Esophagus squamous epithelium (tissue), 5 donors: ENCODE data around the gene ABCB11. TPM values are rescaled to one million over a fixed set of nuclear protein-coding genes. Genes with fewer than 3 reads are reported as not detected.

ENCODE experiments used
- DNase-seq: peaks from one replicate; lab custom pipeline; 2025; lab: John Stamatoyannopoulos, UW
- H3K27ac ChIP-seq, 4 donors: fragments of 200-600 bp; sonication (generic); one replicate each; pipeline ENCODE4 v1.5.1; 2016 to 2019; ENCODE audit warnings: mild to moderate bottlenecking in 1 of 4
- H3K27me3 ChIP-seq, 4 donors: fragments of 200-600 bp; sonication (generic); 1 replicate in 3 of 4; 2 replicates in 1 of 4; pipeline versions ENCODE4 v1.5.1 to v1.6.0; 2017 to 2021; ENCODE audit warnings: antibody characterized with exemption in 1 of 4
- H3K36me3 ChIP-seq, 3 donors: fragments of 200-600 bp; sonication (generic); one replicate each; pipeline ENCODE4 v1.5.1; 2016 to 2019
- H3K4me1 ChIP-seq, 3 donors: fragments of 200-600 bp; sonication (generic); one replicate each; pipeline ENCODE4 v1.5.1; 2017 to 2019
- H3K4me3 ChIP-seq, 4 donors: fragments of 200-600 bp; sonication (generic); 1 replicate in 3 of 4; 2 replicates in 1 of 4; pipeline ENCODE4 v1.5.1; 2016 to 2019; ENCODE audit warnings: mild to moderate bottlenecking in 2 of 4, moderate library complexity in 1 of 4
- H3K9me3 ChIP-seq, 3 donors: fragments of 200-600 bp; sonication (generic); one replicate each; pipeline ENCODE4 v1.5.1; 2016 to 2019
- POLR2A ChIP-seq, 4 donors: fragments of 450-650 bp; IDR thresholded peaks; one replicate each; pipeline ENCODE4 v1.6.1; 2017; ENCODE audit warnings: antibody characterized with exemption in 4 of 4, mild to moderate bottlenecking in 4 of 4, moderate library complexity in 3 of 4
- WGBS, 2 donors: methylation state at CpG; one replicate each; pipeline ENCODE4 v1.1.5; 2018; 5-methylcytosine and 5-hydroxymethylcytosine counted together
- intact Hi-C: fragments of 100-400 bp; cut with DNase I; formaldehyde crosslinking; loops from one replicate; pipeline ENCODE4 v1.15.0; 2022
- total RNA-seq, 4 donors: library from RNA; depleted of rRNA; stranded (reverse); fragments of >200 nt; gene quantifications; one replicate each; pipeline ENCODE4 v1.1.0, GENCODE V29; 2016
- TF ChIP-seq, protein P1 (sequence below), 6 experiments: fragments of 450-650 bp in 4 of 6; fragments of 200-600 bp in 2 of 6; sonication (generic) in 2 of 6; IDR thresholded peaks; one replicate each; pipeline ENCODE4 v1.5.1; 2016 to 2019; ENCODE audit warnings: antibody characterized with exemption in 6 of 6, mild to moderate bottlenecking in 4 of 6, moderate library complexity in 4 of 6
- donor health status: DM: yes; HTN: yes; CAD: no.

The ABCB11 gene
- total RNA-seq, 4 donors from 2014 or later = 0.18 to 0.68 TPM; not detected in 2

GRCh38 chr2:169002161-169002738 is 28.9 kb downstream of the ABCB11 start:
- Histone ChIP-seq H3K27me3 (no peaks in the 10 kb centered on the region), H3K4me3 (no peak overlapping the region), H3K27ac (no peak overlapping the region), H3K9me3 (no peaks in the 10 kb centered on the region), H3K36me3 (no peaks in the 10 kb centered on the region), H3K4me1 (no peaks in the 10 kb centered on the region)
- TF ChIP-seq, protein P1, sequence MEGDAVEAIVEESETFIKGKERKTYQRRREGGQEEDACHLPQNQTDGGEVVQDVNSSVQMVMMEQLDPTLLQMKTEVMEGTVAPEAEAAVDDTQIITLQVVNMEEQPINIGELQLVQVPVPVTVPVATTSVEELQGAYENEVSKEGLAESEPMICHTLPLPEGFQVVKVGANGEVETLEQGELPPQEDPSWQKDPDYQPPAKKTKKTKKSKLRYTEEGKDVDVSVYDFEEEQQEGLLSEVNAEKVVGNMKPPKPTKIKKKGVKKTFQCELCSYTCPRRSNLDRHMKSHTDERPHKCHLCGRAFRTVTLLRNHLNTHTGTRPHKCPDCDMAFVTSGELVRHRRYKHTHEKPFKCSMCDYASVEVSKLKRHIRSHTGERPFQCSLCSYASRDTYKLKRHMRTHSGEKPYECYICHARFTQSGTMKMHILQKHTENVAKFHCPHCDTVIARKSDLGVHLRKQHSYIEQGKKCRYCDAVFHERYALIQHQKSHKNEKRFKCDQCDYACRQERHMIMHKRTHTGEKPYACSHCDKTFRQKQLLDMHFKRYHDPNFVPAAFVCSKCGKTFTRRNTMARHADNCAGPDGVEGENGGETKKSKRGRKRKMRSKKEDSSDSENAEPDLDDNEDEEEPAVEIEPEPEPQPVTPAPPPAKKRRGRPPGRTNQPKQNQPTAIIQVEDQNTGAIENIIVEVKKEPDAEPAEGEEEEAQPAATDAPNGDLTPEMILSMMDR (IDR thresholded peaks at IDR 0.05) = no peak
- no peak for TF ChIP-seq POLR2A (IDR thresholded peaks at IDR 0.05)
- intact Hi-C loops = no loop called here
- DNase-seq = no peak
- WGBS, 2 donors = 86 to 88% methylated on average over 3 of the region's 3 CpGs

- no peak overlapping the region for H3K4me3 ChIP-seq
- no peak for DNase-seq
- no peaks in the 10 kb centered on the region for H3K36me3 ChIP-seq
- no peaks in the 10 kb centered on the region for H3K27me3 ChIP-seq
- intact Hi-C loops = no loop called here
- H3K9me3 ChIP-seq = no peaks in the 10 kb centered on the region
- no peaks in the 10 kb centered on the region for H3K4me1 ChIP-seq
- no peak for TF ChIP-seq POLR2A (IDR thresholded peaks at IDR 0.05)
- TF ChIP-seq, protein P1 (IDR thresholded peaks at IDR 0.05) = no peak
- H3K27ac ChIP-seq = no peak overlapping the region
- WGBS, 2 donors = 86 to 87% methylated on average over 3 to 5 of the region's 5 CpGs
Measured at GRCh38 chr2:169001116-169001815, 29.9 kb downstream of the ABCB11 start.

GRCh38 chr2:168999668-169000213 is 31.4 kb downstream of the ABCB11 start:
- intact Hi-C loops = no loop called here

GRCh38 chr2:168998609-168999211 is 32.4 kb downstream of the ABCB11 start:
- DNase-seq = no peak
- H3K27ac ChIP-seq = no peak overlapping the region
- H3K9me3 ChIP-seq = no peaks in the 10 kb centered on the region
- intact Hi-C loops = no loop called here
- no peaks in the 10 kb centered on the region for H3K4me1 ChIP-seq
- WGBS, 2 donors = 85 to 94% methylated on average over 4 of the region's 4 CpGs
- no peak for TF ChIP-seq POLR2A (IDR thresholded peaks at IDR 0.05)
- TF ChIP-seq, protein P1 (IDR thresholded peaks at IDR 0.05) = no peak
- H3K4me3 ChIP-seq = no peak overlapping the region
- H3K36me3 ChIP-seq = no peaks in the 10 kb centered on the region
- no peaks in the 10 kb centered on the region for H3K27me3 ChIP-seq

More at GRCh38 chr2:168999668-169000213, 31.4 kb downstream of the ABCB11 start:
- Histone ChIP-seq H3K36me3 (no peaks in the 10 kb centered on the region), H3K27ac (no peak overlapping the region), H3K27me3 (no peaks in the 10 kb centered on the region), H3K4me1 (no peaks in the 10 kb centered on the region), H3K9me3 (no peaks in the 10 kb centered on the region), H3K4me3 (no peak overlapping the region)
- WGBS, 2 donors = 71 to 81% methylated on average over 1 of the region's 1 CpG
- no peak for TF ChIP-seq POLR2A (IDR thresholded peaks at IDR 0.05)
- TF ChIP-seq, protein P1 (IDR thresholded peaks at IDR 0.05) = no peak
- no peak for DNase-seq

GRCh38 chr2:168997794-168998193 is 33.3 kb downstream of the ABCB11 start:
- 65 to 71% methylated on average over 1 of the region's 1 CpG for WGBS, 2 donors
- intact Hi-C loops = no loop called here
- no peak overlapping the region for H3K4me3 ChIP-seq
- TF ChIP-seq POLR2A (IDR thresholded peaks at IDR 0.05) = no peak
- TF ChIP-seq, protein P1 (IDR thresholded peaks at IDR 0.05) = no peak
- peaks cover 7 to 8% (median 7%) of the 10 kb centered on the region in 3 donors for H3K4me1 ChIP-seq
- no peaks in the 10 kb centered on the region for H3K9me3 ChIP-seq
- no peak for DNase-seq
- H3K27me3 ChIP-seq = no peaks in the 10 kb centered on the region
- no peak overlapping the region for H3K27ac ChIP-seq
- H3K36me3 ChIP-seq = no peaks in the 10 kb centered on the region
